IMR-90 (cell line): ENCODE data around the gene TNFRSF4. TPM values are rescaled to one million over a fixed set of nuclear protein-coding genes. Genes with fewer than 3 reads are reported as not detected.

Source experiments
- ATAC-seq: fragments of 200-7000 bp; cut with Tn5 transposase; 2 replicates; pipeline ENCODE4 v1.9.1; 2020; ENCODE audit warnings: low read depth, mild to moderate bottlenecking, moderate library complexity
- BruUV-seq: library from RNA; stranded (reverse); fragments of 400-500 nt; replicated peaks from 2 replicates; lab custom pipeline; 2021; lab: Mats Ljungman, UMichigan
- CTCF ChIA-PET: fragments of 300-600 bp; formaldehyde crosslinking; extraction: SDS; loops from one replicate; lab custom pipeline; 2021; ENCODE audit warnings: antibody characterized with exemption; lab: Yijun Ruan, JAX
- POLR2A ChIA-PET: fragments of 300-600 bp; sonication (Branson Sonifier 250); formaldehyde crosslinking; loops from one replicate; lab custom pipeline; 2022; ENCODE audit warnings: antibody characterized with exemption; ENCODE audit not compliant: unreplicated experiment; lab: Charles Lee
- DNase-seq: peaks from one replicate; pipeline ENCODE4 v3.0.0; 2013
- H2AFZ ChIP-seq: replicated peaks from 2 replicates; pipeline ENCODE3; 2013; ENCODE audit warnings: low read length, mild to moderate bottlenecking; ENCODE audit not compliant: poor library complexity
- H2AK5ac ChIP-seq: 2 replicates; pipeline ENCODE4 v1.6.1; 2013; ENCODE audit warnings: low read depth, low read length, inconsistent platforms
- H2AK9ac ChIP-seq: replicated peaks from 2 replicates; pipeline ENCODE3; 2013; ENCODE audit warnings: mild to moderate bottlenecking, low read depth, low read length, moderate library complexity; ENCODE audit not compliant: poor library complexity
- H2BK120ac ChIP-seq: 2 replicates; pipeline ENCODE4 v1.6.1; 2013; ENCODE audit warnings: low read depth, low read length, inconsistent platforms
- H2BK15ac ChIP-seq: 3 replicates; pipeline ENCODE4 v1.6.1; 2013; ENCODE audit warnings: low read depth, low read length, inconsistent platforms
- H2BK20ac ChIP-seq: 2 replicates; pipeline ENCODE4 v1.6.1; 2013; ENCODE audit warnings: low read depth, mild to moderate bottlenecking, inconsistent platforms, low read length, moderate library complexity
- H2BK5ac ChIP-seq: 2 replicates; pipeline ENCODE4 v1.6.1; 2013; ENCODE audit warnings: mild to moderate bottlenecking, low read depth, low read length, inconsistent platforms; ENCODE audit not compliant: poor library complexity, severe bottlenecking
- H3K14ac ChIP-seq: replicated peaks from 2 replicates; pipeline ENCODE4 v1.6.1; 2013; ENCODE audit warnings: low read depth, low read length, inconsistent platforms
- H3K18ac ChIP-seq: 2 replicates; pipeline ENCODE4 v1.6.1; 2013; ENCODE audit warnings: low read depth, low read length, control low read depth
- H3K23ac ChIP-seq: 2 replicates; pipeline ENCODE4 v1.6.1; 2013; ENCODE audit warnings: low read depth, low read length, inconsistent platforms
- H3K27ac ChIP-seq: 2 replicates; pipeline ENCODE4 v1.5.1; 2013; ENCODE audit warnings: mild to moderate bottlenecking, control low read depth, low read length; ENCODE audit not compliant: insufficient read depth
- H3K27me3 ChIP-seq: 2 replicates; pipeline ENCODE4 v1.6.1; 2013; ENCODE audit warnings: low read length; ENCODE audit not compliant: control insufficient read depth, insufficient read depth
- H3K36me3 ChIP-seq: 2 replicates; pipeline ENCODE4 v1.6.1; 2013; ENCODE audit warnings: low read length, mixed read lengths; ENCODE audit not compliant: control insufficient read depth, insufficient read depth
- H3K4ac ChIP-seq: 2 replicates; pipeline ENCODE4 v1.6.1; 2013; ENCODE audit warnings: low read depth, low read length, inconsistent platforms
- H3K4me1 ChIP-seq: 2 replicates; pipeline ENCODE4 v1.6.1; 2013; ENCODE audit warnings: low read length, mixed read lengths; ENCODE audit not compliant: control insufficient read depth, insufficient read depth
- H3K4me2 ChIP-seq: 2 replicates; pipeline ENCODE4 v1.6.1; 2013; ENCODE audit warnings: low read depth, mild to moderate bottlenecking, control low read depth, low read length, moderate library complexity
- H3K4me3 ChIP-seq: 2 replicates; pipeline ENCODE4 v1.5.1; 2013; ENCODE audit warnings: low read depth, mild to moderate bottlenecking, control low read depth, low read length, moderate library complexity; ENCODE audit not compliant: insufficient read depth
- H3K56ac ChIP-seq: 2 replicates; pipeline ENCODE4 v1.6.1; 2013; ENCODE audit warnings: low read length, inconsistent platforms; ENCODE audit not compliant: insufficient read depth; ENCODE audit errors: extremely low read depth
- H3K79me1 ChIP-seq, 2 experiments: 2 replicates each; pipeline ENCODE4 v1.6.1; 2013; ENCODE audit warnings: low read length in 2 of 2, inconsistent platforms in 1 of 2, low read depth in 1 of 2
- H3K9ac ChIP-seq: 2 replicates; pipeline ENCODE4 v1.6.1; 2013; ENCODE audit warnings: low read depth, low read length, control low read depth
- H3K9me1 ChIP-seq: 2 replicates; pipeline ENCODE4 v1.6.1; 2013; ENCODE audit warnings: low read length, inconsistent platforms; ENCODE audit not compliant: insufficient read depth
- H3K9me3 ChIP-seq: 2 replicates; pipeline ENCODE4 v1.6.1; 2013; ENCODE audit warnings: low read length; ENCODE audit not compliant: control insufficient read depth, insufficient read depth
- H4K20me1 ChIP-seq: 2 replicates; pipeline ENCODE4 v1.6.1; 2013; ENCODE audit warnings: low read length, inconsistent platforms; ENCODE audit not compliant: insufficient read depth
- H4K5ac ChIP-seq: 2 replicates; pipeline ENCODE4 v1.6.1; 2013; ENCODE audit warnings: mild to moderate bottlenecking, low read depth, low read length, control low read depth
- H4K8ac ChIP-seq, 2 experiments: 2 replicates each; pipeline ENCODE4 v1.6.1; 2013; ENCODE audit warnings: low read depth in 2 of 2, low read length in 2 of 2, control low read depth in 1 of 2, inconsistent platforms in 1 of 2
- H4K91ac ChIP-seq: 2 replicates; pipeline ENCODE4 v1.6.1; 2013; ENCODE audit warnings: low read depth, low read length, inconsistent platforms; ENCODE audit not compliant: insufficient read depth
- CHD1 ChIP-seq: IDR thresholded peaks from 2 replicates; pipeline ENCODE4 v1.6.1; 2012; ENCODE audit warnings: low read depth, low read length, improper control_type of control experiment
- ELK1 ChIP-seq: fragments of 150-350 bp; IDR thresholded peaks from 2 replicates; pipeline ENCODE4 v1.6.1; 2016; ENCODE audit warnings: low read depth, mild to moderate bottlenecking, low read length, moderate library complexity, borderline replicate concordance
- FOS ChIP-seq: fragments of 150-350 bp; IDR thresholded peaks from 2 replicates; pipeline ENCODE4 v1.6.1; 2016; ENCODE audit warnings: low read depth, low read length
- NFE2L2 ChIP-seq: fragments of 150-350 bp; IDR thresholded peaks from 2 replicates; pipeline ENCODE4 v1.6.1; 2016; ENCODE audit warnings: low read depth, mild to moderate bottlenecking, low read length
- USF2 ChIP-seq: fragments of 150-350 bp; IDR thresholded peaks from 2 replicates; pipeline ENCODE4 v1.6.1; 2017; ENCODE audit warnings: mild to moderate bottlenecking, antibody characterized with exemption, low read length, low read depth
- whole genome bisulfite sequencing, 2 experiments: methylation state at CpG; one replicate each; pipeline versions ENCODE4 v1.1.5 to v1.1.7; 2013; ENCODE audit warnings: missing lambda C conversion rate in 2 of 2; ENCODE audit not compliant: insufficient read length in 1 of 2; ENCODE audit errors: extremely low coverage in 2 of 2; 5-methylcytosine and 5-hydroxymethylcytosine counted together
- dilution Hi-C: fragments of 300-500 bp; cut with HindIII; formaldehyde crosslinking; loops from one replicate; pipeline ENCODE4 v1.14.3; 2018; ENCODE audit warnings: low sequenced_read_pairs; ENCODE audit not compliant: unreplicated experiment
- in situ Hi-C: fragments of 300-500 bp; cut with MboI; formaldehyde crosslinking; loops from 3 replicates; pipeline ENCODE4 v1.14.3; 2019; ENCODE audit warnings: low sequenced_read_pairs, inconsistent platforms, mixed read lengths
- intact Hi-C: fragments of 100-400 bp; cut with micrococcal nuclease; formaldehyde crosslinking; loops from 2 replicates; pipeline ENCODE4 v1.10.0; 2022
- polyA plus RNA-seq, 3 experiments: library from polyadenylated mRNA; depleted of rRNA; stranded (reverse); fragments of >200 nt; gene quantifications; 2 replicates each; pipeline ENCODE4 v1.2.3, GENCODE V29; 2012; ENCODE audit warnings: low replicate concordance in 1 of 3
- total RNA-seq: library from RNA; depleted of rRNA; stranded (reverse); fragments of >200 nt; gene quantifications from 2 replicates; pipeline ENCODE4 v1.2.3, GENCODE V29; 2012

TNFRSF4 gene
- total and polyA plus RNA-seq, 2 of the 4 experiments (the other 2 are of a cell fraction): 0.15 TPM; not detected in 1

- POLR2A ChIA-PET: no interaction called here
Measured at GRCh38 chr1:1163538-1164070, 50.3 kb downstream of the TNFRSF4 start.

More at GRCh38 chr1:1163538-1164070, 50.3 kb downstream of the TNFRSF4 start:
- Histone ChIP-seq H3K9me3 (no peaks in the 10 kb centered on the region), H3K79me1 (no peaks in the 10 kb centered on the region), H3K9ac (no peak overlapping the region), H4K5ac (no peak overlapping the region), H4K91ac (no peak overlapping the region), H2BK5ac (no peak overlapping the region), H3K27ac (no peak overlapping the region), H3K56ac (no peak overlapping the region), H4K8ac (no peak overlapping the region), H2AFZ (no peak overlapping the region), H2BK120ac (no peak overlapping the region), H3K9me1 (no peaks in the 10 kb centered on the region; the same call in 1 of the 2 replicates), H2BK15ac (no peak overlapping the region), H2AK9ac (no peak overlapping the region), H3K36me3 (no peaks in the 10 kb centered on the region), H4K20me1 (no peaks in the 10 kb centered on the region), H3K4me2 (no peak overlapping the region), H2BK20ac (no peak overlapping the region), H3K4ac (no peak overlapping the region), H3K27me3 (peaks cover 16% of the 10 kb centered on the region; the same call in 1 of the 2 replicates), H2AK5ac (no peak overlapping the region), H3K18ac (no peak overlapping the region), H3K23ac (no peak overlapping the region), H3K14ac (no peak overlapping the region), H3K4me3 (no peak overlapping the region), H3K4me1 (peaks cover under 1% of the 10 kb centered on the region; the same call in 1 of the 2 replicates)
- 93% methylated on average over 7 of the region's 33 CpGs; no CpG with 5 or more reads in 1 of the 2 experiments for WGBS, 2 experiments
- BruUV-seq: no TSS peak
- no peak for ATAC-seq
- dilution Hi-C loops: no loop called here
- no peak for DNase-seq
- TF ChIP-seq USF2 (no peak), ELK1 (no peak), NFE2L2 (no peak), CHD1 (no peak), FOS (no peak)
- in situ Hi-C loops: no loop called here
- intact Hi-C loops: no loop called here
- CTCF ChIA-PET: no interaction called here
